Mesenchymal stem cell (in vitro differentiated cells and primary cell): Measurements from ENCODE around the gene ZNF688.

ENCODE experiments used
- DNase-seq: peaks from one replicate; pipeline ENCODE4 v3.0.0-alpha.2; 2013
- H2AFZ ChIP-seq: one replicate; pipeline ENCODE4 v1.6.1; 2013; ENCODE audit warnings: low read depth, mild to moderate bottlenecking, control low read depth, inconsistent platforms, low read length, moderate library complexity
- H2AK5ac ChIP-seq: 2 replicates; pipeline ENCODE4 v1.6.1; 2013; ENCODE audit warnings: low read length, moderate library complexity, mild to moderate bottlenecking, inconsistent platforms; ENCODE audit not compliant: severe bottlenecking
- H2BK120ac ChIP-seq: one replicate; pipeline ENCODE4 v1.6.1; 2013; ENCODE audit warnings: low read depth, mild to moderate bottlenecking, inconsistent platforms, low read length, moderate library complexity
- H2BK12ac ChIP-seq, 2 experiments: one replicate each; pipeline ENCODE4 v1.6.1; 2013; ENCODE audit warnings: inconsistent platforms in 2 of 2, low read length in 2 of 2, mild to moderate bottlenecking in 2 of 2, moderate library complexity in 2 of 2, control low read depth in 1 of 2
- H2BK15ac ChIP-seq: one replicate; pipeline ENCODE4 v1.6.1; 2013; ENCODE audit warnings: mild to moderate bottlenecking, low read depth, inconsistent platforms; ENCODE audit not compliant: poor library complexity, severe bottlenecking
- H2BK5ac ChIP-seq: 2 replicates; pipeline ENCODE4 v1.6.1; 2013; ENCODE audit warnings: low read depth, mild to moderate bottlenecking, low read length, control low read depth, inconsistent platforms; ENCODE audit not compliant: poor library complexity, severe bottlenecking
- H3K14ac ChIP-seq, 2 experiments: one replicate each; pipeline ENCODE4 v1.6.1; 2013; ENCODE audit warnings: inconsistent platforms in 2 of 2, low read length in 2 of 2, control low read depth in 1 of 2, mild to moderate bottlenecking in 1 of 2, moderate library complexity in 1 of 2
- H3K18ac ChIP-seq, 2 experiments: one replicate each; pipeline ENCODE4 v1.6.1; 2013; ENCODE audit warnings: inconsistent platforms in 2 of 2, low read length in 2 of 2, control low read depth in 1 of 2, low read depth in 1 of 2, mild to moderate bottlenecking in 1 of 2
- H3K23ac ChIP-seq, 2 experiments: one replicate each; pipeline ENCODE4 v1.6.1; 2013; ENCODE audit warnings: inconsistent platforms in 2 of 2, low read length in 2 of 2, mild to moderate bottlenecking in 2 of 2, moderate library complexity in 2 of 2, control low read depth in 1 of 2
- H3K27ac ChIP-seq: 2 replicates; pipeline ENCODE4 v1.5.1; 2013; ENCODE audit warnings: mild to moderate bottlenecking, moderate library complexity, low read length, control low read depth, inconsistent platforms; ENCODE audit not compliant: poor library complexity, severe bottlenecking
- H3K27me3 ChIP-seq, 2 experiments: 2 replicates each; pipeline versions ENCODE4 v1.6.1 to v1.7.0; 2013; ENCODE audit warnings: low read length in 2 of 2, mild to moderate bottlenecking in 2 of 2, moderate library complexity in 2 of 2, control low read depth in 1 of 2, inconsistent platforms in 1 of 2; ENCODE audit not compliant: control insufficient read depth in 1 of 2, insufficient read depth in 1 of 2
- H3K36me3 ChIP-seq, 2 experiments: 2 replicates each; pipeline versions ENCODE4 v1.6.1 to v1.7.0; 2013; ENCODE audit warnings: low read length in 2 of 2, control low read depth in 1 of 2, inconsistent platforms in 1 of 2, low read depth in 1 of 2, mild to moderate bottlenecking in 1 of 2; ENCODE audit not compliant: insufficient read depth in 2 of 2, control insufficient read depth in 1 of 2
- H3K4ac ChIP-seq, 2 experiments: one replicate each; pipeline ENCODE4 v1.6.1; 2013; ENCODE audit warnings: inconsistent platforms in 2 of 2, low read length in 2 of 2, mild to moderate bottlenecking in 2 of 2, moderate library complexity in 2 of 2, control low read depth in 1 of 2, low read depth in 1 of 2
- H3K4me1 ChIP-seq: 2 replicates; pipeline ENCODE4 v1.6.1; 2013; ENCODE audit warnings: low read depth, low read length, control low read depth; ENCODE audit not compliant: control insufficient read depth, insufficient read depth
- H3K4me2 ChIP-seq: 2 replicates; pipeline ENCODE4 v1.6.1; 2013; ENCODE audit warnings: low read length, mild to moderate bottlenecking, inconsistent platforms; ENCODE audit not compliant: poor library complexity, severe bottlenecking
- H3K4me3 ChIP-seq, 2 experiments: 2 replicates each; pipeline versions ENCODE4 v1.5.1 to v1.7.0; 2013; ENCODE audit warnings: low read length in 2 of 2, mild to moderate bottlenecking in 2 of 2, control low read depth in 1 of 2, low read depth in 1 of 2; ENCODE audit not compliant: insufficient read depth in 1 of 2
- H3K79me1 ChIP-seq: replicated peaks from 2 replicates; pipeline ENCODE4 v1.6.1; 2013; ENCODE audit warnings: mild to moderate bottlenecking, control low read depth, low read length, inconsistent platforms; ENCODE audit not compliant: poor library complexity, severe bottlenecking
- H3K9ac ChIP-seq: 2 replicates; pipeline ENCODE4 v1.7.0; 2013; ENCODE audit warnings: mild to moderate bottlenecking, low read length, moderate library complexity
- H3K9me3 ChIP-seq: 2 replicates; pipeline ENCODE4 v1.7.0; 2013; ENCODE audit warnings: mild to moderate bottlenecking, low read length; ENCODE audit not compliant: control insufficient read depth
- H4K8ac ChIP-seq: one replicate; pipeline ENCODE4 v1.6.1; 2013; ENCODE audit warnings: inconsistent platforms, mild to moderate bottlenecking, low read length, moderate library complexity
- H4K91ac ChIP-seq: one replicate; pipeline ENCODE4 v1.6.1; 2013; ENCODE audit warnings: mild to moderate bottlenecking, low read length, inconsistent platforms
- WGBS: methylation state at CpG from one replicate; pipeline ENCODE4 v1.1.7; 2013; ENCODE audit warnings: mixed read lengths; 5-methylcytosine and 5-hydroxymethylcytosine counted together

ZNF688 gene

GRCh38 chr16:30565984-30566383 is 5.5 kb downstream of the ZNF688 start:
- H3K18ac ChIP-seq: no peak overlapping the region
- peaks cover 11% of the 10 kb centered on the region for H3K79me1 ChIP-seq
- H3K9me3 ChIP-seq: no peaks in the 10 kb centered on the region
- no peak overlapping the region for H3K4me2 ChIP-seq
- H3K9ac ChIP-seq: no peak overlapping the region
- peak overlapping the region in 1 of 2 experiments; percentile 24 for H3K4ac ChIP-seq
- H2AFZ ChIP-seq: no peak overlapping the region
- WGBS: 78% methylated on average over 8 of the region's 8 CpGs
- peaks cover 0 to 9% of the 10 kb centered on the region in 2 experiments for H3K36me3 ChIP-seq
- H3K27ac ChIP-seq: no peak overlapping the region
- H4K91ac ChIP-seq: peak overlapping the region; percentile 89
- H3K4me3 ChIP-seq: no peak overlapping the region
- no peak for DNase-seq
- H3K27me3 ChIP-seq: peaks cover 0 to 5% of the 10 kb centered on the region in 2 experiments
- H3K4me1 ChIP-seq: peaks cover 8% of the 10 kb centered on the region
- H2AK5ac ChIP-seq: no peak overlapping the region
- no peak overlapping the region for H3K14ac ChIP-seq
- no peak overlapping the region for H2BK5ac ChIP-seq
- no peak overlapping the region for H2BK12ac ChIP-seq
- no peak overlapping the region for H3K23ac ChIP-seq
- no peak overlapping the region for H2BK15ac ChIP-seq
- no peak overlapping the region for H4K8ac ChIP-seq
- no peak overlapping the region for H2BK120ac ChIP-seq

DNA sequence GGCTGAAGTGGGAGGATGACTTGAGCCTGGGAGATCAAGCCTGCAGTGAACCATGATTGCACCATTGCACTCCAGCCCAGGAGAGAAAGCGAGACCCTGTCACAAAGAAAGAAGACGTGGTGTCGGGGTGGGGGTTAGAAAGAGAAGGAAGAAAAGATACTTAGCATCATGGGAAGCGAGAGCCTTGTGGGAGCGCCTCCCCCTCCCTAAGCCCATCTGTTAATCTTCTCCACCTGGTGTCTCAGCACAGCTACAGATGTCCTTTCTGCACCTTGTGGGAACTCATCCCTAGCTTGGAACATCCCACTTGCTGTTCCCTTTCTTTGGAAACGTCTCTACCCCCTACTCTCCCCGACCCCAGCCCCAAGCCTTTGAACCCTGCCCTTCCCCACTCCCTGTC is 6.0 kb downstream of the ZNF688 start:
- Histone ChIP-seq H3K4me2 (no peak overlapping the region), H2BK5ac (no peak overlapping the region), H4K8ac (no peak overlapping the region), H3K9me3 (no peaks in the 10 kb centered on the region), H3K4me3 (no peak overlapping the region), H3K36me3 (peaks cover 0 to 9% of the 10 kb centered on the region in 2 experiments), H3K27me3 (peaks cover 0 to 5% of the 10 kb centered on the region in 2 experiments), H3K4me1 (peaks cover 6% of the 10 kb centered on the region), H3K23ac (no peak overlapping the region), H2BK15ac (no peak overlapping the region), H2BK12ac (no peak overlapping the region), H3K18ac (no peak overlapping the region), H2BK120ac (no peak overlapping the region), H3K27ac (no peak overlapping the region), H2AFZ (no peak overlapping the region), H4K91ac (peak overlapping the region; percentile 27), H3K4ac (no peak overlapping the region), H3K9ac (no peak overlapping the region), H3K79me1 (peaks cover 10% of the 10 kb centered on the region), H2AK5ac (no peak overlapping the region), H3K14ac (no peak overlapping the region)
- DNase-seq: no peak
- 69% methylated on average over 7 of the region's 7 CpGs for WGBS

GRCh38 chr16:30562021-30562420 is 9.5 kb downstream of the ZNF688 start:
- no peak for DNase-seq
- Histone ChIP-seq H3K9ac (no peak overlapping the region), H3K14ac (no peak overlapping the region), H2BK15ac (no peak overlapping the region), H3K27ac (no peak overlapping the region), H2AFZ (no peak overlapping the region), H2BK120ac (no peak overlapping the region), H2AK5ac (no peak overlapping the region), H3K4me3 (no peak overlapping the region), H3K18ac (no peak overlapping the region), H3K4me2 (no peak overlapping the region), H3K36me3 (no peaks in the 10 kb centered on the region), H3K79me1 (peaks cover 2% of the 10 kb centered on the region), H4K8ac (no peak overlapping the region), H2BK5ac (no peak overlapping the region), H3K4me1 (peaks cover 6% of the 10 kb centered on the region), H3K4ac (no peak overlapping the region), H3K9me3 (no peaks in the 10 kb centered on the region), H3K23ac (no peak overlapping the region), H3K27me3 (peaks cover 0 to 5% of the 10 kb centered on the region in 2 experiments), H4K91ac (no peak overlapping the region), H2BK12ac (no peak overlapping the region)
- WGBS: 96% methylated on average over 14 of the region's 14 CpGs

GRCh38 chr16:30561089-30561816 is 10.3 kb downstream of the ZNF688 start:
- Histone ChIP-seq H3K4me3 (peak overlapping the region in 1 of 2 experiments; percentile 75), H4K8ac (peak overlapping the region; percentile 59), H2BK120ac (no peak overlapping the region), H4K91ac (peak overlapping the region; percentile 11), H3K23ac (no peak overlapping the region), H3K36me3 (peaks cover 0 to 1% of the 10 kb centered on the region in 2 experiments), H2BK12ac (no peak overlapping the region), H2AK5ac (no peak overlapping the region), H3K4me2 (peak overlapping the region; percentile 27), H3K27ac (no peak overlapping the region), H3K18ac (no peak overlapping the region), H3K9me3 (no peaks in the 10 kb centered on the region), H2BK5ac (no peak overlapping the region), H3K14ac (no peak overlapping the region), H3K4ac (peak overlapping the region in 1 of 2 experiments; percentile 82), H2BK15ac (no peak overlapping the region), H3K79me1 (peaks cover 2% of the 10 kb centered on the region), H3K4me1 (peaks cover 9% of the 10 kb centered on the region), H3K9ac (peak overlapping the region; percentile 71), H2AFZ (peak overlapping the region; percentile 60), H3K27me3 (peaks cover 0 to 5% of the 10 kb centered on the region in 2 experiments)
- WGBS: 50% methylated on average over 45 of the region's 46 CpGs
- DNase-seq: no peak
